GM19099 (cell line): ENCODE results near the gene CASP9.

Experiments used
- POLR2A ChIP-seq: IDR thresholded peaks from 3 replicates; pipeline ENCODE4 v1.6.1; 2011; ENCODE audit warnings: low read depth; ENCODE audit not compliant: insufficient read length; ENCODE audit errors: extremely low read depth

CASP9 gene

GRCh38 chr1:15513192-15513591 lies 10.8 kb downstream of the CASP9 start:
- no peak for TF ChIP-seq POLR2A

GRCh38 chr1:15510611-15511405 lies 13.2 kb downstream of the CASP9 start:
- no peak for TF ChIP-seq POLR2A

- no peak for TF ChIP-seq POLR2A
Measured at GRCh38 chr1:15509586-15509985, 14.4 kb downstream of the CASP9 start.

- TF ChIP-seq POLR2A, result no peak
Measured at GRCh38 chr1:15508700-15509487, 15.1 kb downstream of the CASP9 start.

- TF ChIP-seq POLR2A, result no peak
Measured at GRCh38 chr1:15507278-15507677, 16.7 kb downstream of the CASP9 start.

GRCh38 chr1:15506831-15507230 lies 17.2 kb downstream of the CASP9 start:
- TF ChIP-seq POLR2A, result no peak

GRCh38 chr1:15504436-15504835 lies 19.6 kb downstream of the CASP9 start:
- no peak for TF ChIP-seq POLR2A

GRCh38 chr1:15501208-15502032 lies 22.6 kb downstream of the CASP9 start:
- no peak for TF ChIP-seq POLR2A

GRCh38 chr1:15500184-15501178 lies 23.5 kb downstream of the CASP9 start:
- no peak for TF ChIP-seq POLR2A

- no peak for TF ChIP-seq POLR2A
Measured at GRCh38 chr1:15493869-15494390, 30.1 kb downstream of the CASP9 start.

GRCh38 chr1:15492596-15492995 lies 31.4 kb downstream of the CASP9 start:
- no peak for TF ChIP-seq POLR2A

- TF ChIP-seq POLR2A, result no peak
Measured at GRCh38 chr1:15489052-15489736, 34.8 kb downstream of the CASP9 start.

GRCh38 chr1:15488371-15488770 lies 35.6 kb downstream of the CASP9 start:
- TF ChIP-seq POLR2A, result no peak
